ENCODE data around the gene BTN3A1. TPM values are rescaled to one million over a fixed set of nuclear protein-coding genes. Genes with fewer than 3 reads are reported as not detected.

Gene BTN3A1
- polyA plus RNA-seq, 2 of the 4 experiments (the other 2 are of a cell fraction), result 4.0 to 8.1 TPM

- DNase-seq (ENCODE audit: low read depth in 1 of 2, low spot score in 1 of 2) (no peak), FAIRE-seq (no peak), ATAC-seq (no peak; a peak in 1 of 6 replicates)
- Histone ChIP-seq H3K4me1 (no peaks in the 10 kb centered on the region), H3K9me3 (no peaks in the 10 kb centered on the region), H3K4me2 (no peak overlapping the region), H3K4me3 (no peak overlapping the region), H3K27ac (no peak overlapping the region)
- CTCF ChIA-PET, result interaction anchor here (1.3 to 3.2 kb wide), 2 partner anchors 70 to 77 kb away, joined by 4 to 20 read pairs; no protein-coding TSS in a partner anchor
- peak in 1 of 2 experiments; percentile 17; a peak in 1 of 5 replicates for TF ChIP-seq RAD21 (conservative IDR thresholded peaks at IDR 0.05 in 1 of 2, IDR thresholded peaks at IDR 0.05 in 1 of 2)
- TF ChIP-seq, protein P1, sequence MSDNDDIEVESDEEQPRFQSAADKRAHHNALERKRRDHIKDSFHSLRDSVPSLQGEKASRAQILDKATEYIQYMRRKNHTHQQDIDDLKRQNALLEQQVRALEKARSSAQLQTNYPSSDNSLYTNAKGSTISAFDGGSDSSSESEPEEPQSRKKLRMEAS (IDR thresholded peaks at IDR 0.05), result no peak
- no peak for TF ChIP-seq ZSCAN20 (CRISPR knock-in tag; IDR thresholded peaks at IDR 0.05)
- 87% methylated on average over 3 of the region's 3 CpGs for WGBS (ENCODE audit: missing lambda C conversion rate)
- POLR2A ChIA-PET, result interaction anchor here (1.2 kb wide), 1 partner anchor 109 kb away, joined by 8 read pairs; no protein-coding TSS in a partner anchor
Measured at GRCh38 chr6:26411751-26412150, 9.7 kb downstream of the BTN3A1 start.

GRCh38 chr6:26412228-26412627 lies 10.2 kb downstream of the BTN3A1 start:
- POLR2A ChIA-PET, result interaction anchor here (1.2 kb wide), 1 partner anchor 108 kb away, joined by 8 read pairs; no protein-coding TSS in a partner anchor
- CTCF ChIA-PET, result interaction anchor here (0.8 to 3.2 kb wide), 3 partner anchors 9 to 78 kb away, joined by 3 to 20 read pairs (median 4); no protein-coding TSS in a partner anchor
- Histone ChIP-seq H3K4me1 (no peaks in the 10 kb centered on the region), H3K4me3 (no peak overlapping the region), H3K9me3 (peaks cover 3% of the 10 kb centered on the region; the same call in 1 of the 3 replicates), H3K4me2 (no peak overlapping the region), H3K27ac (no peak overlapping the region)
- no peak for FAIRE-seq
- 79% methylated on average over 3 of the region's 3 CpGs for WGBS (ENCODE audit: missing lambda C conversion rate)
- no peak for TF ChIP-seq CHD2 (IDR thresholded peaks at IDR 0.05; ENCODE audit: low read length, partially characterized antibody)
- no peak; a peak in 1 of 6 replicates for ATAC-seq
- no peak for DNase-seq (ENCODE audit: low read depth in 1 of 2, low spot score in 1 of 2)

DNA sequence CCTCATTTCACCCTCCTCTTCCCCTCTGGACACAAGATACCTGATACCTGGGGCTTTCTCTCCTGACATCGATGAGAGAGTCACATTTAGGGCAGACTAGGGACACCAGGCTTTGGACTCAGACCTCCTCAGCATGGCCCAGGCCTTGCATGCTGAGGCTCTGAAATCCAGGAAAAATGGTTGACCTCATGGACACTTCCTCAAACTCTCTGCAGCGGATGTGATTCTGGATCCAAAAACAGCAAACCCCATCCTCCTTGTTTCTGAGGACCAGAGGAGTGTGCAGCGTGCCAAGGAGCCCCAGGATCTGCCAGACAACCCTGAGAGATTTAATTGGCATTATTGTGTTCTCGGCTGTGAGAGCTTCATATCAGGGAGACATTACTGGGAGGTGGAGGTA lies 10.9 kb downstream of the BTN3A1 start:
- ATAC-seq, result no peak
- 60% methylated on average over 3 of the region's 4 CpGs for WGBS (ENCODE audit: missing lambda C conversion rate)
- CTCF ChIA-PET, result interaction anchor here (0.8 to 3.2 kb wide), 2 partner anchors 8 to 71 kb away, joined by 3 to 20 read pairs; no protein-coding TSS in a partner anchor
- Histone ChIP-seq H3K4me2 (no peak overlapping the region), H3K27ac (no peak overlapping the region), H3K4me3 (no peak overlapping the region), H3K4me1 (no peaks in the 10 kb centered on the region), H3K9me3 (peaks cover 11% of the 10 kb centered on the region; the same call in 1 of the 3 replicates)
- DNase-seq (ENCODE audit: low read depth in 1 of 2, low spot score in 1 of 2), result no peak
- no peak for FAIRE-seq
- POLR2A ChIA-PET, result interaction anchor here (1.2 kb wide), 1 partner anchor 107 kb away, joined by 8 read pairs; no protein-coding TSS in a partner anchor
- TF ChIP-seq ATOH8 (CRISPR knock-in tag; IDR thresholded peaks at IDR 0.05; ENCODE audit: low read depth) (no peak), RFX5 (IDR thresholded peaks at IDR 0.05) (no peak), HOXB5 (CRISPR knock-in tag; IDR thresholded peaks at IDR 0.05) (no peak), NPAS2 (CRISPR knock-in tag; IDR thresholded peaks at IDR 0.05; ENCODE audit: borderline replicate concordance) (no peak), RNF2 (IDR thresholded peaks at IDR 0.05; ENCODE audit: borderline replicate concordance, low read depth) (no peak), POLR2A (IDR thresholded peaks at IDR 0.05; ENCODE audit: low read length) (no peak), MAFK (IDR thresholded peaks at IDR 0.05; ENCODE audit: partially characterized antibody) (no peak), KDM5A (IDR thresholded peaks at IDR 0.05) (no peak), NFE2L2 (conservative IDR thresholded peaks at IDR 0.05; ENCODE audit: low read length) (no peak), RAD21 (conservative IDR thresholded peaks at IDR 0.05 in 1 of 2, IDR thresholded peaks at IDR 0.05 in 1 of 2) (no peak), EHF (CRISPR knock-in tag; IDR thresholded peaks at IDR 0.05) (no peak), POLR2AphosphoS2 (conservative IDR thresholded peaks at IDR 0.05; ENCODE audit: low read length) (no peak), FOSB (CRISPR knock-in tag; IDR thresholded peaks at IDR 0.05) (no peak), SREBF2 (IDR thresholded peaks at IDR 0.05) (no peak)
- TF ChIP-seq, protein P2, sequence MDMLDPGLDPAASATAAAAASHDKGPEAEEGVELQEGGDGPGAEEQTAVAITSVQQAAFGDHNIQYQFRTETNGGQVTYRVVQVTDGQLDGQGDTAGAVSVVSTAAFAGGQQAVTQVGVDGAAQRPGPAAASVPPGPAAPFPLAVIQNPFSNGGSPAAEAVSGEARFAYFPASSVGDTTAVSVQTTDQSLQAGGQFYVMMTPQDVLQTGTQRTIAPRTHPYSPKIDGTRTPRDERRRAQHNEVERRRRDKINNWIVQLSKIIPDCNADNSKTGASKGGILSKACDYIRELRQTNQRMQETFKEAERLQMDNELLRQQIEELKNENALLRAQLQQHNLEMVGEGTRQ (IDR thresholded peaks at IDR 0.05), result no peak
- TF ChIP-seq, protein P3, sequence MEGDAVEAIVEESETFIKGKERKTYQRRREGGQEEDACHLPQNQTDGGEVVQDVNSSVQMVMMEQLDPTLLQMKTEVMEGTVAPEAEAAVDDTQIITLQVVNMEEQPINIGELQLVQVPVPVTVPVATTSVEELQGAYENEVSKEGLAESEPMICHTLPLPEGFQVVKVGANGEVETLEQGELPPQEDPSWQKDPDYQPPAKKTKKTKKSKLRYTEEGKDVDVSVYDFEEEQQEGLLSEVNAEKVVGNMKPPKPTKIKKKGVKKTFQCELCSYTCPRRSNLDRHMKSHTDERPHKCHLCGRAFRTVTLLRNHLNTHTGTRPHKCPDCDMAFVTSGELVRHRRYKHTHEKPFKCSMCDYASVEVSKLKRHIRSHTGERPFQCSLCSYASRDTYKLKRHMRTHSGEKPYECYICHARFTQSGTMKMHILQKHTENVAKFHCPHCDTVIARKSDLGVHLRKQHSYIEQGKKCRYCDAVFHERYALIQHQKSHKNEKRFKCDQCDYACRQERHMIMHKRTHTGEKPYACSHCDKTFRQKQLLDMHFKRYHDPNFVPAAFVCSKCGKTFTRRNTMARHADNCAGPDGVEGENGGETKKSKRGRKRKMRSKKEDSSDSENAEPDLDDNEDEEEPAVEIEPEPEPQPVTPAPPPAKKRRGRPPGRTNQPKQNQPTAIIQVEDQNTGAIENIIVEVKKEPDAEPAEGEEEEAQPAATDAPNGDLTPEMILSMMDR (IDR thresholded peaks at IDR 0.05), result no peak

All from A549 (cell line).